ENCODE results near the gene PSMB11.

The PSMB11 gene

GRCh38 chr14:23043145-23043544 lies 1.1 kb downstream of the PSMB11 start:
- DNase-seq (ENCODE audit: low read depth), result no peak

- no peak for DNase-seq (ENCODE audit: low read depth)
Measured at GRCh38 chr14:23043754-23044153, 1.7 kb downstream of the PSMB11 start.

GRCh38 chr14:23044840-23045239 lies 2.8 kb downstream of the PSMB11 start:
- DNase-seq (ENCODE audit: low read depth), result no peak

- no peak for DNase-seq (ENCODE audit: low read depth)
Measured at GRCh38 chr14:23045419-23046357, 3.7 kb downstream of the PSMB11 start.

- no peak for DNase-seq (ENCODE audit: low read depth)
Measured at GRCh38 chr14:23047034-23047634, 5.1 kb downstream of the PSMB11 start.

GRCh38 chr14:23047751-23048693 lies 6.0 kb downstream of the PSMB11 start:
- DNase-seq (ENCODE audit: low read depth), result no peak

- no peak for DNase-seq (ENCODE audit: low read depth)
Measured at GRCh38 chr14:23049011-23049410, 7.0 kb downstream of the PSMB11 start.

- no peak for DNase-seq (ENCODE audit: low read depth)
Measured at GRCh38 chr14:23051141-23052057, 9.4 kb downstream of the PSMB11 start.

GRCh38 chr14:23052182-23052623 lies 10.2 kb downstream of the PSMB11 start:
- DNase-seq (ENCODE audit: low read depth), result no peak

GRCh38 chr14:23052671-23053070 lies 10.7 kb downstream of the PSMB11 start:
- no peak for DNase-seq (ENCODE audit: low read depth)

- no peak for DNase-seq (ENCODE audit: low read depth)
Measured at GRCh38 chr14:23053426-23053825, 11.4 kb downstream of the PSMB11 start.

GRCh38 chr14:23054000-23054811 lies 12.2 kb downstream of the PSMB11 start:
- DNase-seq (ENCODE audit: low read depth), result no peak

- no peak for DNase-seq (ENCODE audit: low read depth)
Measured at GRCh38 chr14:23055147-23055550, 13.1 kb downstream of the PSMB11 start.

GRCh38 chr14:23055621-23056144 lies 13.7 kb downstream of the PSMB11 start:
- DNase-seq (ENCODE audit: low read depth), result no peak

- peak; percentile 50 for DNase-seq (ENCODE audit: low read depth)
Measured at GRCh38 chr14:23056145-23056955, 14.3 kb downstream of the PSMB11 start.

- DNase-seq (ENCODE audit: low read depth), result peak; percentile 59
Measured at GRCh38 chr14:23056956-23057756, 15.1 kb downstream of the PSMB11 start, which contains the start of gene CDH24. Gene CDH24, minus strand, starts transcription at chr14:23057520. Its CDS starts 1,787 bp downstream, at chr14:23055733.

GRCh38 chr14:23057757-23058653 lies 16.0 kb downstream of the PSMB11 start:
- peak; percentile 79 for DNase-seq (ENCODE audit: low read depth)
